Measurements from ENCODE around the gene AGPAT2. TPM values are rescaled to one million over a fixed set of nuclear protein-coding genes. Genes with fewer than 3 reads are reported as not detected.
"Not testable (repeated sequence)": the region's sequence is repeated elsewhere in the genome, so short reads cannot be mapped to it uniquely, and the experiment has no call there.

AGPAT2 gene
- polyA plus RNA-seq, 10 donors = 7.2 to 15.7 (median 11.3) TPM

GRCh38 chr9:136704741-136705140, 17.5 kb upstream of the AGPAT2 start:
- DNase-seq = not testable (repeated sequence)

- no peak for DNase-seq
These were observed 16.1 kb upstream of the AGPAT2 start for GRCh38 chr9:136703276-136703860.

DNA sequence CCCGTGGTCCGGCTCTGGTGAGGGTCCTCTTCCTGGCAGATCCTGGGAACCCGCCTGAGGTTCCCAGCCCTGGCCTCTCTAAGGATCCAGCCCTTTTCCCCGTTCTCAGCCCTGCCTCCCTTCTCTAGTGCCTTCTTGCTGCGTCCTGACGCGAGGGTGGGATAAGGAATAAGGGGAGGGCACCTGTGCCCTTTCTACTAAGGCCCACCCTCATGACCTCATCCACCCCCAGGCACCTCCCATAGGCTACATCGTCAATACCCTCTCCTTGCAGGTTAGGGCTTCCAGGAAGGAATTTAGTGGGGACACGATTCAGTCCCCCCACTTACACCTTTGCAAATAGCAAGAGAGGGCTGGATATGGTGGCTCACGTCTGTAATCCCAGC, 14.4 kb upstream of the AGPAT2 start:
- no peak for DNase-seq

GRCh38 chr9:136700959-136701667, 13.9 kb upstream of the AGPAT2 start:
- DNase-seq = peak in 1 of 3 donors; percentile 35

GRCh38 chr9:136700304-136700703, 13.0 kb upstream of the AGPAT2 start:
- DNase-seq = no peak

GRCh38 chr9:136698635-136699246, 11.5 kb upstream of the AGPAT2 start:
- DNase-seq = no peak

- DNase-seq = no peak
These were observed 10.7 kb upstream of the AGPAT2 start for GRCh38 chr9:136697821-136698526.

GRCh38 chr9:136697146-136697820, 10.0 kb upstream of the AGPAT2 start:
- no peak for DNase-seq

DNA sequence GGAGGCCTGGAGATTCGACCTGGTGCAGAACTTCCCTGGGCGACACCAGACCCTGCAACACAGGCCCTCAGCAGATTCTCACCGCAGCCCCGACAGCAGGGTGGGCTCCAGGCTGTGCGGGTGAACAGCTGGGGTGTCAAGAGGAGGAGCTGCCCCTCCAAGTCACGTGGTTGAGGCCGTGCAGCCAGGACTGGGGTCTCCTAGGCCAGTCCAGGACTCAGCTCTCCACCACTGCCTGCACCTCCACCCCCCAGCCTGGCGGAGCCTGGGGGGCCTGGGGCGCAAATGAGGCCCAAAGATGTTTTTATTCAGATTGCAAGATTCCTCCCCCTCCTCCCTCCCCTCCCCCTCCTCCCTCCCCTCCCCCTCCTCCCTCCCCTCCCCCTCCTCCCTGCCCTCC, 9.2 kb upstream of the AGPAT2 start:
- DNase-seq = no peak

- DNase-seq = peak in 1 of 3 donors; percentile 43
These were observed 8.7 kb upstream of the AGPAT2 start for GRCh38 chr9:136695955-136696354.

- DNase-seq = no peak
These were observed 8.2 kb upstream of the AGPAT2 start for GRCh38 chr9:136695435-136695895.

DNA sequence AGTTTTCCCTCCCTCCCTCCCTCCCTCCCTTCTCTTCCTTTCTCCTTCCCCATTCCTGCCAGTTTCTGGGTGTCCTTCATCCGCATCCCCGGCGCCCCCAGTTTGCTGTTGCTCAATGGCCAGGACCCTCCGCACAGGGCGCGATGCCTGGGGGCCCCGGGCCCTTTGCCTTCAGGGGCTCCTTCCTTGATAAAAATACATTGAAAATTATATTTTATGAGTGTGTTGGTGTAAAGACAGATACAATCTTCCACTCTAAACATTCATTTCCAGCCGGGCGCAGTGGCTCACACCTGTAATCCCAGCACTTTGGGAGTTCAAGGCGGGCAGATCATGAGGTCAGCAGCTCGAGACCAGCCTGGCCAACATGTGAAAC, 7.6 kb upstream of the AGPAT2 start:
- no peak for DNase-seq

- DNase-seq = no peak
These were observed 7.1 kb upstream of the AGPAT2 start for GRCh38 chr9:136694163-136694871.

GRCh38 chr9:136693490-136694162, 6.4 kb upstream of the AGPAT2 start:
- no peak for DNase-seq

- DNase-seq = no peak
These were observed 5.9 kb upstream of the AGPAT2 start for GRCh38 chr9:136693135-136693489.

- DNase-seq = no peak
These were observed 5.2 kb upstream of the AGPAT2 start for GRCh38 chr9:136692185-136693134.

DNA sequence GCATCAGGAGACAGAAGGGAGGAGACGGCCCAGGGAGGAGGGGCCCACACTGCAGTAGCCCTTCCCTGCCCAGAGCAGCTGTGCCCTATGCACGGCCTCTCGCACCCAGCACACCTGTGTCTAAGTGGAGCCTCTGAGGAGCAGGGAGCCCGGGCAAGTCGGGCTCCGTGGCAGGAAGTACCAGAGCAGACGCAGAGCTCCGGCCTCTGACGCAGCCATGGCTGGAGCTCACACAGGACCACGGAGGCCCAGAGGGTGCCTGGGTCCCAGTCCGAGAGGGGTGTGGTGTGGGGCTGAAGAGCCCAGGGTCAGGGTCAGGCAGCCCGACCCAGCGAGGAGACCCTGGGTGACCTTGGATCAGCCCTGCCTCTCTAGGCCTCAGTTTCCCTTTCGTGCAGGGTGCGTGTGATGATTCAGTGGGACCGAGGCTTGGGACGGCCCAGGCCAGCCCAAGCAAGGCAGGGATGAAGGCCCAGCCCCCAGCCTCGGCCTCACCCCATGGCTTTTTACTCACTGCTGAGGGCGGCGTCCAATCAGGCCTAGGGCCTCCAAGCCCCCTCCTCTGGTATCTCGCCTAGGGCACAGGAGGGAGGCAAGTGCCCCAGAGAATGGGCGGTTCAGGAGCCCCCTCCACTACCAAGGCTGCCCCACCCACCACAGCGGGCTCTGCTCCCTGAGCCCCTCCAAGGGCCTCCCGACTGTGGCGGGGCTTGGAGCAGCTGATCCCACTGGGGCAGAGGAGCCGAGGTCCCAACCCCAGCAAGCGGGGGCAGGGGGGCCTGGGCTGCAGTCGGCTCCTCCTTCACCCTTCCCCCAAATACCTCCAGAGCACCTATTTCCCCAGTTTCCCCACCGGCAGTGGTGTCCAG, 4.3 kb upstream of the AGPAT2 start:
- DNase-seq = no peak

GRCh38 chr9:136690806-136691261, 3.6 kb upstream of the AGPAT2 start:
- DNase-seq = no peak

Data from muscle of back (tissue), 11 donors.